Stimulated activated CD8-positive, alpha-beta memory T cell treated with anti-CD3 and anti-CD28 coated beads, Interleukin-7, amount 100 ng/mL, for 1 hour (primary cell): Measurements from ENCODE around the gene NOC2L.
A peak's percentile ranks its signal among the peaks of the same experiment; 100 is the strongest.
"Not testable (repeated sequence)": the region's sequence is repeated elsewhere in the genome, so short reads cannot be mapped to it uniquely, and the experiment has no call there.

Experiments used
- DNase-seq, 2 donors: peaks; one replicate each; pipeline ENCODE4 v3.0.0-alpha.2; 2020; ENCODE audit warnings: low read depth in 2 of 2

NOC2L gene

DNA sequence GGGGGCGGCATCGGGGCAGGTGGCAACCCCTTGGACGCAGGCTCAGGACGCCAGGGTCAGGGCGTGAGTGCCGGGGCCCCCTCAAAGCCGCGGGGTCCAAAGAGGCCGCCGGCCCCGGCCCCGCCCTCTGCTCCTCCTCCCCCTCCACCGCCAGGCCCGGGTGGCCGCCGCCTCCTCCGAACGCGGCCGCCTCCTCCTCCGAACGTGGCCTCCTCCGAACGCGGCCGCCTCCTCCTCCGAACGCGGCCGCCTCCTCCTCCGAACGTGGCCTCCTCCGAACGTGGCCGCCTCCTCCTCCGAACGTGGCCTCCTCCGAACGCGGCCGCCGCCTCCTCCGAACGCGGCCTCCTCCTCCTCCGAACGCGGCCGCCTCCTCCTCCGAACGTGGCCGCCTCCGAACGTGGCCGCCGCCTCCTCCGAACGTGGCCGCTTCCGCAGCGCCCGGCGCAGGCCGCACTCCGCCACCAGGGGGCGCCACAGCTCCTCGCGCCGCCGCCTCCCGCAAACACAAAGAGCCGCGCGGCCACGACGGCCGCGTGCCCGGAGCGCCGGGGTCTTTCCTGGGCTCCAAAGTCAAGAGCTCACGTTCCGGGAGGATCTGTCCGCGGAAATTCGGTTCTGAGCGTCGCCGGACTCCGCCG is 54.6 kb downstream of the NOC2L start:
- peak; percentile 73 to 74 for DNase-seq

DNA sequence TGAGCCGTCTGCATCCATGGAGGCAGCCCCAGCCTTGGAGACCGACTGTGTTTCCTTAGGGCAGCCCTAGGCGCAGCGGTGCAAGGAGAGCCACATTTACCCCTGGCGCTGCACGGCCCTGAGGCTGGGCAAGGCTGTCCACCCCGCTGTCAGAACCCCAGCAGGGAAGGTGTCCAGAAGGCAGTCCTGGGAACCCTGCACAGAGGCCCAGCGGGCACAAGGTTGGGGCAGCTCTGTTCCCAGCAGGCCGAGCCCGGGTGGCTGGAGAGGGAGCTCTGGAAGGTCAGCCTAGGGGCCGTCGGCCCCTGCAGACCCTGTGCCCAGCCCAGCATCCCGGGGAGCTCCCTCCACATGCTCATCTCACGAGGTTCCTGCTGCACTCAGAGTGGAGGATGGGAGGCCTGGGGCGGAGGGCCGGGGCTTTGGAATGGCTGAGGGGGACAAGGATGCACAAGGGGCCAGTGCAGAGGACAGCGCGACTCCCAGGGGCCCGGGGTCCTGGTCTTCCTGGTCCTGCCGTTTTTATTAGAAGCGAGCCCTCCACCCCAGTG is 55.3 kb downstream of the NOC2L start:
- DNase-seq = no peak

DNA sequence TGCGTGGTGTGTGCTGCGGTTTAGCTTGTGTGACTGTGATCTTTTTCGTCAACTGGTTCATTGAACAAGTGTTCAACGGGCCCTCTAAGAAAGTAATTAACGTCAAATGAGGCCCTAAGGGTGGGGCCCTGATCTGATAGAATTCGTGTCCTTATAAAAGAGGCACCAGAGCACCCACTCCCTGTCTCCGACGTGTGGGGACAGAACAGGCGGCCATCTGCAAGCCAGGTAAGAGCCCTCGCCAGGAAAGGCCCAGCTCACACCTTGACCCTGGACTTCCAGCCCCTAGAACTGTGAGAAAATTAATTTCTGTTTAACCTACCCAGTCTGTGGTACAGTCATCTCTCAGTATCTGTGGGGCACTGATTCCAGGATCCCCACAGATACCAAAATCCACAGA is 55.8 kb downstream of the NOC2L start:
- no peak for DNase-seq

DNA sequence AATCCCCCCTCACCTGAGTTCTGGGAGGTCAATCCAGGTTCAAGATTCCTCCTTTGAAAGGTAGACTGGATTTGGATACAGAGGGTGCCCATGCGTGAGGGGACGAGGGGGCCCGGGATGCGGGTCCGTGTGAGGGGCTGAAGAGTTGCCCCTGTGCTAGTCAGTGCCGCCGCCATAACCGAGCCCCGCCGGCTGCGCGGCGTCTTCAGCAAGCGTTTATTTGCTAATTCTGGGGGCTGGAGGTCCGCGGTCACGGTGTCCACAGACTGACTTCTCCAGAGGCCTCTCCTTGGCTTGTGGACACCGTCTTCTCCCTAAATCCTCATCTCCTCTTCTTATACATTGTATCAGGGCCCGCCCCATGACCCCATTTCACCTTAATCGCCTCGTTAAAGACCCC is 56.3 kb downstream of the NOC2L start:
- no peak for DNase-seq

DNA sequence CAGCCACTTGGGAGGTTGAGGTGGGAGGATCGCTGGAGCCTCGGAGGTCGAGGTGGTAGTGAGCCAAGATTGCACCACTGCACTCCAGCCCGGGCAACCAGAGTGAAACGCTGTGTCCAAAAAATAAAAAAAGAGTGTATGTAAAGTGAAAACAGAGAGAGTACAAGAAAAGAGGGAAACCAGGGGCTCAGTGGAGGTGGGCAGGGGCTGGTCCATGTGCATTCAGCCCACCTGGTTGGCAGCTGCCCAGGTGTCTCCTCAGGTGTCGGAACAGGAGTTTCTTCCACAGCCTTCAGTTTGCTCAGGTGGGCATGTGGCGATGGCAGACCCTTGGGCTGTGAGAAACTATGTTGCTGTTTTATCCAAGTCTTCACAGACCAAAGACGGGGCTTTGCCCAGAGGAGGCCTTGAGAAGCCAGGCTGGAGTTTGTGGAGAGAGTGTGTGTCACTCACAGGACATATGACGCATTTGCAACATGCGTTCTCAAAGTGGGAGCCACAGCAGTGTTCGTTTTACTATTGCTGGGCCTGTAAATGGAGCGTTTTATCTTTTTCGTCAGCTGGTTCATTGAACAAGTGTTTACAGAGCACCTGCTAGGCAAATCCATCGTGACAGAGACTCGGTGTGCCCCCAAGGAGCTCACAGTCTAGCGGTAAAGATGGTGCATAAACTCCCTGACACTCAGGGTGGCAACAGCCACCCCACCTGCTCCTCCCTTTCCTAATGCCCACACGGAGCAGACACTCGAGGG is 57.8 kb downstream of the NOC2L start:
- DNase-seq = no peak

DNA sequence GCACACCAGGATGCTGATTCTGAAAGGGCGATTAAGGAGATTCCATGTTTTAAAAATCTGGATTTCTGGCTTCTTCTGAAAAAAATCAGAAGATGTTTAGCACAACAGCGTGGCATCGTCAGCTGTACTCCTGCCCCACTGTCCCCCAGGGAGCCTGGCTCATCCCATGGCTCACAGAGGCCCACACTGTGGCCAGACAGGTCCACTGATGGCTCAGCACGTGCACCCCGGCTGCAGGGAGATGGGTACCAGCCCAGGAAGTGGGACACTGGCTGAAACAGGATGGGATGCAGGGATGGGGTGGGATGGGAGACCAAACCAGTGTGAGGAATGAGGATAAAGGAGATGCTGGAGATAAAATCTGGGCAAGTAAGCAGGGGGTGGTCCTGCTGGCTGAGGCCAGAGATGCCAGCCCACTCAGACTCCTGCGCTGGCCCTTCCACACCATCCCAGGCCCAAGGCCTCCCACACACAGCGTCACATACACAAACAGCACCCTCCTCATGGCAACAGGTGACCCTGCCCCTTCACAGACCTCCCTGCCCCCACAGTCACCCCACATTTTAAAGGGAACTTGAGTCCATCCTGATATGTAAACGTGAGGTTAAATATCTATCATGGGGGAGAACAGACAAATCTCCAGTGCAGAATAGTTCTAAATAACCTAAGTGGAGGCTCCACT is 59.3 kb downstream of the NOC2L start:
- no peak for DNase-seq

DNA sequence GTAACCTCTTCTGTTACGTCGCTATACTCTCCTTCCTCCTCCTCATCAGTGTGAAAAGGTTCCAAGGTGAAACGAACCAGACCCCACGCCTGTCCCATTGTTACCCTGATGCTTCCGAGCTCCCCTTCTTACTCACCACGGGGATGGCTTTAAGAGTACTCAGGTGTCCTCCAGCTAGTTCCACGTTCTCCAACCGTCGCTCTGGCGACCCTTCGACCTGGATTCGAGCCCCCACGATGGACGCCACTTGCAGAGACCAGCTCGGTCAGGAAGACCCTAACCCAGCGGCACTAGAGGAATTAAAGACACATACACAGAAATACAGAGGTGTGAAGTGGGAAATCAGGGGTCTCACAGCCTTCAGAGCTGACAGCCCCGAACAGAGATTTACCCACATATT is 61.1 kb downstream of the NOC2L start:
- not testable (repeated sequence) for DNase-seq

DNA sequence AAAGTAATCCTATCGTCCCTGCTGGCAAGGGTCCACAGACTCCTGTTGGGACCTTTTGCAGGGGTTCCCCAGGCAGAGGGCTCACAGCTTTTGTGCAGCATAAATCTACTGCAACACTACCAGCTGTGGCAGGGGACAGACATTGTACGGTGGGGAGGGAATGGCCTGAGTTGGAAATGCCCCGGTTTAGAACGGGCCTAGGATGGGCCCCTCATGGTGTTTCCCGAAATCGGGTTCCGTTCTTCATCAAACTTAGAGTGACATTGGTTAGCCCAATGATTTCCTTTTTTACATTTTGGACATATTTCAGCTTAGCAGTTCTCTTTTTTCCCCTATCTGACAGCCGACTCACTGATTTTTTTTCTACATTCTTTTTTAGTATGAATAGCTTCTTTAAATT is 61.8 kb downstream of the NOC2L start:
- DNase-seq = no peak
